Measurements from ENCODE around the gene APLF.

Gene APLF

GRCh38 chr2:68431316-68431972 lies 35.9 kb upstream of the APLF start:
- TF ChIP-seq CTCF (conservative IDR thresholded peaks at IDR 0.05; ENCODE audit: low read depth, low read length) = no peak
- no peak overlapping the region for H3K4me3 ChIP-seq (ENCODE audit: low read depth, low read length)
- no peak for DNase-seq (ENCODE audit: low read depth)

- no peak overlapping the region for H3K4me3 ChIP-seq (ENCODE audit: low read depth, low read length)
- TF ChIP-seq CTCF (conservative IDR thresholded peaks at IDR 0.05; ENCODE audit: low read depth, low read length) = no peak
- DNase-seq (ENCODE audit: low read depth) = no peak
These were observed 34.4 kb upstream of the APLF start for GRCh38 chr2:68432696-68433658.

- no peak for TF ChIP-seq CTCF (conservative IDR thresholded peaks at IDR 0.05; ENCODE audit: low read depth, low read length)
- H3K4me3 ChIP-seq (ENCODE audit: low read depth, low read length) = no peak overlapping the region
- no peak for DNase-seq (ENCODE audit: low read depth)
These were observed 32.4 kb upstream of the APLF start for GRCh38 chr2:68434981-68435380.

- peak; percentile 83 for DNase-seq (ENCODE audit: low read depth)
- no peak for TF ChIP-seq CTCF (conservative IDR thresholded peaks at IDR 0.05; ENCODE audit: low read depth, low read length)
- no peak overlapping the region for H3K4me3 ChIP-seq (ENCODE audit: low read depth, low read length)
These were observed 31.8 kb upstream of the APLF start for GRCh38 chr2:68435615-68436014.

GRCh38 chr2:68436270-68436669 lies 31.1 kb upstream of the APLF start:
- no peak overlapping the region for H3K4me3 ChIP-seq (ENCODE audit: low read depth, low read length)
- no peak for TF ChIP-seq CTCF (conservative IDR thresholded peaks at IDR 0.05; ENCODE audit: low read depth, low read length)
- peak; percentile 73 for DNase-seq (ENCODE audit: low read depth)

- TF ChIP-seq CTCF (conservative IDR thresholded peaks at IDR 0.05; ENCODE audit: low read depth, low read length) = no peak
- H3K4me3 ChIP-seq (ENCODE audit: low read depth, low read length) = no peak overlapping the region
- peak; percentile 49 for DNase-seq (ENCODE audit: low read depth)
These were observed 28.7 kb upstream of the APLF start for GRCh38 chr2:68438455-68439303.
